Upper lobe of right lung (tissue), 1 donor: ENCODE results near the gene PER3. TPM values are rescaled to one million over a fixed set of nuclear protein-coding genes. Genes with fewer than 3 reads are reported as not detected.

ENCODE experiments used
- ATAC-seq: fragments of 200-7000 bp; cut with Tn5 transposase; one replicate; pipeline ENCODE4 v1.9.1; 2020; ENCODE audit warnings: mild to moderate bottlenecking, moderate library complexity
- DNase-seq: peaks from one replicate; pipeline ENCODE4 v3.0.0-alpha.2; 2020
- H3K27ac ChIP-seq: fragments of 200-600 bp; one replicate; pipeline ENCODE4 v1.8.0; 2022
- H3K27me3 ChIP-seq: fragments of 200-600 bp; one replicate; pipeline ENCODE4 v1.8.0; 2022; ENCODE audit warnings: mild to moderate bottlenecking
- H3K36me3 ChIP-seq: fragments of 200-600 bp; one replicate; pipeline ENCODE4 v1.8.0; 2022
- H3K4me1 ChIP-seq: fragments of 200-600 bp; one replicate; pipeline ENCODE4 v1.8.0; 2022
- H3K4me3 ChIP-seq: fragments of 200-600 bp; one replicate; pipeline ENCODE4 v1.8.0; 2022; ENCODE audit warnings: mild to moderate bottlenecking
- H3K9me3 ChIP-seq: fragments of 200-600 bp; one replicate; pipeline ENCODE4 v1.8.0; 2022
- CTCF ChIP-seq: fragments of 200-600 bp; IDR thresholded peaks from one replicate; pipeline ENCODE4 v1.8.0; 2022; ENCODE audit warnings: antibody characterized with exemption
- intact Hi-C: fragments of 100-400 bp; cut with DNase I; formaldehyde crosslinking; loops from one replicate; pipeline ENCODE4 v1.11.0; 2022
- total RNA-seq: library from RNA; stranded (reverse); fragmentation: NEBNext Ultra II Directional; extraction: Animal tissue kit (Norgen Biotek cat#: 25700); gene quantifications from one replicate; pipeline ENCODE4 v1.2.1, GENCODE V29; 2021
- donor health status: DM: no; HTN: yes; CAD: no; lungs with severe emphysema.

PER3 gene
- total RNA-seq, 1 donor from 2014 or later: 47.1 TPM

- no peak overlapping the region for H3K4me3 ChIP-seq
- no peaks in the 10 kb centered on the region for H3K4me1 ChIP-seq
- intact Hi-C loops: no loop called here
- no peak overlapping the region for H3K27ac ChIP-seq
- H3K27me3 ChIP-seq: no peaks in the 10 kb centered on the region
- DNase-seq (no peak), ATAC-seq (no peak)
- H3K9me3 ChIP-seq: no peaks in the 10 kb centered on the region
- no peak for TF ChIP-seq CTCF
- peaks cover 34% of the 10 kb centered on the region for H3K36me3 ChIP-seq
Observed at GRCh38 chr1:7846656-7847055, 62.6 kb downstream of the PER3 start.

GRCh38 chr1:7847599-7847998 is 63.5 kb downstream of the PER3 start:
- intact Hi-C loops: no loop called here

GRCh38 chr1:7850786-7851185 is 66.7 kb downstream of the PER3 start:
- Histone ChIP-seq H3K27ac (no peak overlapping the region), H3K27me3 (no peaks in the 10 kb centered on the region), H3K4me3 (no peak overlapping the region), H3K36me3 (no peaks in the 10 kb centered on the region), H3K4me1 (no peaks in the 10 kb centered on the region), H3K9me3 (no peaks in the 10 kb centered on the region)
- DNase-seq (no peak), ATAC-seq (no peak)
- intact Hi-C loops: no loop called here
- no peak for TF ChIP-seq CTCF

More at GRCh38 chr1:7847599-7847998, 63.5 kb downstream of the PER3 start:
- Histone ChIP-seq H3K27me3 (no peaks in the 10 kb centered on the region), H3K9me3 (no peaks in the 10 kb centered on the region), H3K27ac (no peak overlapping the region), H3K4me1 (no peaks in the 10 kb centered on the region), H3K4me3 (no peak overlapping the region), H3K36me3 (peaks cover 24% of the 10 kb centered on the region)
- ATAC-seq (no peak), DNase-seq (no peak)
- no peak for TF ChIP-seq CTCF

DNA sequence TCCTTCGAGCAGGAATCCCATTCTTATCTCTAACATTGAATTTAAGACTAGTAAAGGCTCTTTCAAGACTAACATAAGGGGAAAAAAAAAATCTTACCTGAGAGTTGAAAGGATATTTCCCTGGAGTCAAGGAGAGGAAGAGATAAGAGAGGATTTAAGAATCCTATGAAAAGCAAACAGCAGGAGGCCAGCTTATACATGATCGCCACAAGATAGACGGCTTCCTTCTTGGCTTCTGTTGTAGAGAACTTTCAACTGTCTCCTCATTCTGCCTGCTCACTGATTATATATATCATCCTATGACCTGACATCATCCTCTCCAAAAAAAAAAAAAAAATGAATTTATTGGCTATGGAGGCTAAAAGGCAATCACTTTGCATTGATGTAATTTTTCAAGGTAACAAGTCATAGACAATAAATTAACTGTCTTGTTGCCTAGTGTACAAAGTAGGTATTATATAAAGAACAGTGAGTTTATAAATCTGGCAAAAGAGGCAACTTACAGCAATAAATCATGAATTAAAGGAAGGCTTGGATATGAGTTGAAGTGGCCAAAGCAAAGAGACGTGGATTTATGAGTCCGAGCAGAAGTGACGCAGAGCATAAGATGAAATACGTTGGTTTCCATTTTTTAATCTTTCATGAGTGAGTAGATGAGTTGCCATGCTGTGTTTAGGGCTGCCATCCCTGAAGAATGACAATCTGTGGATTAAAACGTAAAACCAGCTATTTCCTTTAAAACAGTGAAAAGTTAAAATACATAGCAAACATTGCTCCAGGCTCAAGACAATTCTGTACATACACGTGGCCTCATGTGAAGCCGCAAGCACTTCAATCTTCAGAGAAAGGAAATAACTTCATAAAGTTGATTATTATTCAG is 69.0 kb downstream of the PER3 start, which contains the start of gene UTS2:
UTS2 (minus strand) TSS at position 262 of the 880 bp plus-strand sequence; CDS start at position 200, 62 bp downstream.
- ATAC-seq: no peak
- intact Hi-C loops: no loop called here
- Histone ChIP-seq H3K36me3 (no peaks in the 10 kb centered on the region), H3K9me3 (no peaks in the 10 kb centered on the region), H3K27me3 (no peaks in the 10 kb centered on the region), H3K4me1 (no peaks in the 10 kb centered on the region), H3K4me3 (no peak within 1 kb of the TSS), H3K27ac (no peak within 1 kb of the TSS)
- no peak for DNase-seq
- no peak for TF ChIP-seq CTCF

DNA sequence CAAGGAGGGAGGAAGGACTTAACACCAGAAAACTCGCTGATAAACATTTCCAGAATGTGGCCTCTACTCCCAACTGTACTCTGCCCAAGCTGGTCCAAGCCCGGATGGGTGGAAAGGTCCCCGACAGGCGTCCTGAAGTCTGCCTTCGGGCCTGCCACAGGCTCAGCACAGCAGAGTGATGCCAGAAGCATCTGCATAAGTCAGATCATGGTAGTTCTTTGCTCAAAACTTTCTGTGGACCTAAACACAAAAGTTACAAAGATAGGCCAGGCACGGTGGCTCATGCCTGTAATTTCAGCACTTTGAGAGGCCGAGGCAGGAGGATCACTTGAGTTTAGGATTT is 69.6 kb downstream of the PER3 start:
- no peak for DNase-seq
- no peaks in the 10 kb centered on the region for H3K4me1 ChIP-seq
- no peaks in the 10 kb centered on the region for H3K9me3 ChIP-seq
- no peak overlapping the region for H3K27ac ChIP-seq
- no peak overlapping the region for H3K4me3 ChIP-seq
- TF ChIP-seq CTCF: no peak
- H3K27me3 ChIP-seq: no peaks in the 10 kb centered on the region
- intact Hi-C loops: no loop called here
- H3K36me3 ChIP-seq: no peaks in the 10 kb centered on the region
- ATAC-seq: no peak
